ENCODE data around the gene CCDC91.

The CCDC91 gene

DNA sequence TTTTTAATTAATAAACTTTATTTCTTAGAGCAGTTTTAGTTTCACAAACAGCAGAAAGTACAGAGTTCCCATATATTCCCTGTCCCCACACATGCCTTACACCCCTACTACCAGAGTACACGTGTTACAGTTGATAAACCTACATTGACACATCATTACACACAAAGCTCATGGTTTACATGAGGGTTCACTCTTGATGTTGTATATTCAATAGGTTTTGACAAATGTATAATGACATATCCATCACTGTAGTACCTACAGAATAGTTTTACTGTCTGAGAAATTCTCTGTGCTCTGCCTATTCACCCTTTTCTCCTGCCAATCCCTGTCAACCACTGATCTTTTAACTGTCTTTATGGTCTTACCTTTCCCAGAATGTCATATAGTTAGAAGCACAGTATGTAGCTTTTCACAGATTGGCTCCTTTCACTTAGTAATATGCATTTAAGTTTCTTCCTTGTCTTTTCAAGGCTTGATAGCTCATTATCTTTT, 15.1 kb upstream of the CCDC91 start:
- no peak overlapping the region for H4K8ac ChIP-seq (ENCODE audit: low read length)

DNA sequence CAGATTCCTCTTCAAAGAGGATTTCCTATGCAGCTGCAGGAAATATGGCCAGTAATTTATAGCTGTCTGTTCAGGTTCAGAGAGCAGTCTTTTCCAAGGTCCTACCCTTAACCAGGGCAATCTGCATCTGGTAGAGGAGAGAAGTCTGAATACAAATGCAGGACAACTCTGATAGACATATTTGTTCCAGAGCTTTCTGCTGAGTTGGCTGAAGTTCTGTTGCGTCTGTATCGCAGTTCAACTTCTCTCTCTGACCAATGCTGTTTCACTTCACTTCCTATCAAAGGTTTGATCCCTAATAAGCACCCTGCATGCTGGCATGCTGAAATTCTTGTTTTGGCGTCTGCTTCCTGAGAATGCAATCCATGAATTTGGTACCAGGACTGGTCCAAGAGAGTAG, 14.0 kb upstream of the CCDC91 start:
- H2BK5ac ChIP-seq (ENCODE audit: low read depth, low read length, poor library complexity, severe bottlenecking), result no peak overlapping the region
- no peak overlapping the region for H3K27ac ChIP-seq (ENCODE audit: low read length, poor library complexity, severe bottlenecking)
- no peak overlapping the region for H2BK15ac ChIP-seq (ENCODE audit: low read depth, poor library complexity, severe bottlenecking)
- H2AK5ac ChIP-seq (ENCODE audit: low read length, severe bottlenecking), result no peak overlapping the region
- H2BK12ac ChIP-seq (ENCODE audit: low read length in 2 of 2), result no peak overlapping the region
- H3K4me3 ChIP-seq (ENCODE audit: insufficient read depth in 1 of 2, low read depth in 1 of 2, low read length in 2 of 2), result no peak overlapping the region
- no peak overlapping the region for H3K23ac ChIP-seq (ENCODE audit: low read length in 2 of 2)
- no peaks in the 10 kb centered on the region for H3K36me3 ChIP-seq (ENCODE audit: control insufficient read depth in 1 of 2, insufficient read depth in 2 of 2, low read depth in 1 of 2, low read length in 2 of 2)
- no peak overlapping the region for H4K91ac ChIP-seq (ENCODE audit: low read length)
- H3K4me1 ChIP-seq (ENCODE audit: control insufficient read depth, insufficient read depth, low read depth, low read length), result no peaks in the 10 kb centered on the region
- H2AFZ ChIP-seq (ENCODE audit: low read depth, low read length), result no peak overlapping the region
- no peak overlapping the region for H3K18ac ChIP-seq (ENCODE audit: low read depth in 1 of 2, low read length in 2 of 2)
- no peak overlapping the region for H3K14ac ChIP-seq (ENCODE audit: low read length in 2 of 2)
- H3K79me1 ChIP-seq (replicated peaks; ENCODE audit: low read length, poor library complexity, severe bottlenecking), result no peaks in the 10 kb centered on the region
- H3K4ac ChIP-seq (ENCODE audit: low read depth in 1 of 2, low read length in 2 of 2), result no peak overlapping the region
- DNase-seq, result no peak
- H3K9ac ChIP-seq (ENCODE audit: low read length), result no peak overlapping the region
- 94% methylated on average over 2 of the region's 3 CpGs for WGBS
- H3K4me2 ChIP-seq (ENCODE audit: low read length, poor library complexity, severe bottlenecking), result no peak overlapping the region
- H3K9me3 ChIP-seq (ENCODE audit: control insufficient read depth, low read length), result no peaks in the 10 kb centered on the region
- no peaks in the 10 kb centered on the region for H3K27me3 ChIP-seq (ENCODE audit: control insufficient read depth in 1 of 2, insufficient read depth in 1 of 2, low read length in 2 of 2)
- no peak overlapping the region for H2BK120ac ChIP-seq (ENCODE audit: low read depth, low read length)
- H4K8ac ChIP-seq (ENCODE audit: low read length), result no peak overlapping the region

More for the DNA sequence above, 15.1 kb upstream of the CCDC91 start:
- H2BK120ac ChIP-seq (ENCODE audit: low read depth, low read length), result no peak overlapping the region
- H3K79me1 ChIP-seq (replicated peaks; ENCODE audit: low read length, poor library complexity, severe bottlenecking), result no peaks in the 10 kb centered on the region
- H3K27ac ChIP-seq (ENCODE audit: low read length, poor library complexity, severe bottlenecking), result no peak overlapping the region
- no peaks in the 10 kb centered on the region for H3K4me1 ChIP-seq (ENCODE audit: control insufficient read depth, insufficient read depth, low read depth, low read length)
- no peak for DNase-seq
- H3K18ac ChIP-seq (ENCODE audit: low read depth in 1 of 2, low read length in 2 of 2), result no peak overlapping the region
- H3K9me3 ChIP-seq (ENCODE audit: control insufficient read depth, low read length), result no peaks in the 10 kb centered on the region
- no peak overlapping the region for H3K14ac ChIP-seq (ENCODE audit: low read length in 2 of 2)
- H2AFZ ChIP-seq (ENCODE audit: low read depth, low read length), result no peak overlapping the region
- H3K4ac ChIP-seq (ENCODE audit: low read depth in 1 of 2, low read length in 2 of 2), result no peak overlapping the region
- H2AK5ac ChIP-seq (ENCODE audit: low read length, severe bottlenecking), result no peak overlapping the region
- no peak overlapping the region for H3K23ac ChIP-seq (ENCODE audit: low read length in 2 of 2)
- H3K36me3 ChIP-seq (ENCODE audit: control insufficient read depth in 1 of 2, insufficient read depth in 2 of 2, low read depth in 1 of 2, low read length in 2 of 2), result no peaks in the 10 kb centered on the region
- no peak overlapping the region for H2BK12ac ChIP-seq (ENCODE audit: low read length in 2 of 2)
- no peak overlapping the region for H3K4me2 ChIP-seq (ENCODE audit: low read length, poor library complexity, severe bottlenecking)
- no peak overlapping the region for H3K9ac ChIP-seq (ENCODE audit: low read length)
- H4K91ac ChIP-seq (ENCODE audit: low read length), result no peak overlapping the region
- H3K4me3 ChIP-seq (ENCODE audit: insufficient read depth in 1 of 2, low read depth in 1 of 2, low read length in 2 of 2), result no peak overlapping the region
- no CpG with 5 or more reads among the region's 1 CpG for WGBS
- no peak overlapping the region for H2BK5ac ChIP-seq (ENCODE audit: low read depth, low read length, poor library complexity, severe bottlenecking)
- H3K27me3 ChIP-seq (ENCODE audit: control insufficient read depth in 1 of 2, insufficient read depth in 1 of 2, low read length in 2 of 2), result no peaks in the 10 kb centered on the region
- H2BK15ac ChIP-seq (ENCODE audit: low read depth, poor library complexity, severe bottlenecking), result no peak overlapping the region

DNA sequence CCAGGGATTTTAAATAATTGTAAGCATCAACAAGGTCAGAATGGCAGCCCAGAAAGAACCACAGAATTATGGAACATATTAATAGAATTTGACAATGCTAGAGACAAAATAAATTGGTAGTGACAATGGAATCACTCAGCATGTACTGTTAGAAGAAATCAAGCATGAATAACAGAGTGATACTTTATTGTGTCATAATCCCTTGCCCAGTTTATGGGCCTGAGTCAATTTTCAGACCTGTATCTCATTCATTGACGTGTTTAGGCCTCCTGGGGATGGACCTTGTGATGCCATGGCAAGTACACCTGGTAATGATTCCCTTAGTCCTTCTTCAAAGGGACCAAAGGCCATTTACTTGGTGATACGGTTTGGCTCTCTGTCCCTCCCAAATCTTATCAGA, 12.8 kb upstream of the CCDC91 start:
- Histone ChIP-seq H4K91ac (ENCODE audit: low read length) (no peak overlapping the region), H2BK120ac (ENCODE audit: low read depth, low read length) (no peak overlapping the region), H3K23ac (ENCODE audit: low read length in 2 of 2) (no peak overlapping the region), H2BK15ac (ENCODE audit: low read depth, poor library complexity, severe bottlenecking) (no peak overlapping the region), H3K4me1 (ENCODE audit: control insufficient read depth, insufficient read depth, low read depth, low read length) (no peaks in the 10 kb centered on the region), H3K4me2 (ENCODE audit: low read length, poor library complexity, severe bottlenecking) (no peak overlapping the region), H2BK12ac (ENCODE audit: low read length in 2 of 2) (no peak overlapping the region), H2BK5ac (ENCODE audit: low read depth, low read length, poor library complexity, severe bottlenecking) (no peak overlapping the region), H3K14ac (ENCODE audit: low read length in 2 of 2) (no peak overlapping the region), H3K4ac (ENCODE audit: low read depth in 1 of 2, low read length in 2 of 2) (no peak overlapping the region), H2AK5ac (ENCODE audit: low read length, severe bottlenecking) (no peak overlapping the region), H3K9me3 (ENCODE audit: control insufficient read depth, low read length) (no peaks in the 10 kb centered on the region), H3K27ac (ENCODE audit: low read length, poor library complexity, severe bottlenecking) (no peak overlapping the region), H3K79me1 (replicated peaks; ENCODE audit: low read length, poor library complexity, severe bottlenecking) (no peaks in the 10 kb centered on the region), H4K8ac (ENCODE audit: low read length) (no peak overlapping the region), H2AFZ (ENCODE audit: low read depth, low read length) (no peak overlapping the region), H3K18ac (ENCODE audit: low read depth in 1 of 2, low read length in 2 of 2) (no peak overlapping the region), H3K4me3 (ENCODE audit: insufficient read depth in 1 of 2, low read depth in 1 of 2, low read length in 2 of 2) (no peak overlapping the region), H3K9ac (ENCODE audit: low read length) (peak overlapping the region; percentile 16), H3K36me3 (ENCODE audit: control insufficient read depth in 1 of 2, insufficient read depth in 2 of 2, low read depth in 1 of 2, low read length in 2 of 2) (no peaks in the 10 kb centered on the region), H3K27me3 (ENCODE audit: control insufficient read depth in 1 of 2, insufficient read depth in 1 of 2, low read length in 2 of 2) (no peaks in the 10 kb centered on the region)
- 73% methylated on average over 1 of the region's 2 CpGs for WGBS
- DNase-seq, result no peak

DNA sequence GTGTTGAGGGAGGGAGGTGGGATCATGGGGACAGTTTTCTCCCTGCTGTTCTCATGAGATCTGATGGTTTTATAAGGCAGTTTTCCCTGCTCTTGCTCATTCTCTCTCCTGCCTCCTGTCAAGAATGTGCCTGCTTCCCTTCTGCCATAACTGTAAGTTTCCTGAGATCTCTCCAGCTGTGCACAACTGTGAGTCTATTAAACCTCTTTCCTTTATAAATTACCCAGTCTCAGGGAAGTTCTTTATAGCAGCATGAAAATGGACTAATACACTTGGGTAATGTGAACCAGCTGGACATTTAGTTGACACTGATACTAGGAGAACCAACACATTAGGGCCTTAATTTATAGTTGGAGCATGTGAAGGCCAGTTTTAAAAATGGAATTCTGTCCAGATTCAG, 12.4 kb upstream of the CCDC91 start:
- no peak overlapping the region for H3K27ac ChIP-seq (ENCODE audit: low read length, poor library complexity, severe bottlenecking)
- H3K36me3 ChIP-seq (ENCODE audit: control insufficient read depth in 1 of 2, insufficient read depth in 2 of 2, low read depth in 1 of 2, low read length in 2 of 2), result no peaks in the 10 kb centered on the region
- H2AK5ac ChIP-seq (ENCODE audit: low read length, severe bottlenecking), result no peak overlapping the region
- no peak overlapping the region for H2BK120ac ChIP-seq (ENCODE audit: low read depth, low read length)
- no peak overlapping the region for H3K4me2 ChIP-seq (ENCODE audit: low read length, poor library complexity, severe bottlenecking)
- no peak overlapping the region for H3K14ac ChIP-seq (ENCODE audit: low read length in 2 of 2)
- H3K4me1 ChIP-seq (ENCODE audit: control insufficient read depth, insufficient read depth, low read depth, low read length), result no peaks in the 10 kb centered on the region
- no peaks in the 10 kb centered on the region for H3K27me3 ChIP-seq (ENCODE audit: control insufficient read depth in 1 of 2, insufficient read depth in 1 of 2, low read length in 2 of 2)
- H2AFZ ChIP-seq (ENCODE audit: low read depth, low read length), result no peak overlapping the region
- no peak overlapping the region for H4K8ac ChIP-seq (ENCODE audit: low read length)
- no peak overlapping the region for H4K91ac ChIP-seq (ENCODE audit: low read length)
- no peak overlapping the region for H2BK12ac ChIP-seq (ENCODE audit: low read length in 2 of 2)
- no peak for DNase-seq
- H3K18ac ChIP-seq (ENCODE audit: low read depth in 1 of 2, low read length in 2 of 2), result no peak overlapping the region
- H2BK15ac ChIP-seq (ENCODE audit: low read depth, poor library complexity, severe bottlenecking), result no peak overlapping the region
- H3K23ac ChIP-seq (ENCODE audit: low read length in 2 of 2), result no peak overlapping the region
- H3K4me3 ChIP-seq (ENCODE audit: insufficient read depth in 1 of 2, low read depth in 1 of 2, low read length in 2 of 2), result no peak overlapping the region
- no peak overlapping the region for H3K4ac ChIP-seq (ENCODE audit: low read depth in 1 of 2, low read length in 2 of 2)
- peak overlapping the region; percentile 16 for H3K9ac ChIP-seq (ENCODE audit: low read length)
- no peaks in the 10 kb centered on the region for H3K79me1 ChIP-seq (replicated peaks; ENCODE audit: low read length, poor library complexity, severe bottlenecking)
- H3K9me3 ChIP-seq (ENCODE audit: control insufficient read depth, low read length), result no peaks in the 10 kb centered on the region
- H2BK5ac ChIP-seq (ENCODE audit: low read depth, low read length, poor library complexity, severe bottlenecking), result no peak overlapping the region

All from mesenchymal stem cell (in vitro differentiated cells and primary cell).